Heart right ventricle (tissue), 16 donors: ENCODE data around the gene FGF2. TPM values are rescaled to one million over a fixed set of nuclear protein-coding genes. Genes with fewer than 3 reads are reported as not detected.
"Not testable (repeated sequence)": the region's sequence is repeated elsewhere in the genome, so short reads cannot be mapped to it uniquely, and the experiment has no call there.

ENCODE experiments used
- ATAC-seq, 8 donors: fragments of 200-7000 bp; cut with Tn5 transposase; one replicate each; pipeline ENCODE4 v1.9.1; 2020; ENCODE audit warnings: mild to moderate bottlenecking in 8 of 8, moderate library complexity in 8 of 8, moderate number of reproducible peaks in 1 of 8
- DNase-seq, 2 donors: peaks; one replicate each; pipeline ENCODE4 v3.0.0-alpha.2; 2020
- H3K27ac ChIP-seq, 10 donors: fragments of 200-600 bp; sonication (generic) in 2 of 10; one replicate each; pipeline versions ENCODE4 v1.5.0 to v1.8.0; 2020 to 2022; ENCODE audit warnings: mild to moderate bottlenecking in 3 of 10
- H3K27me3 ChIP-seq, 7 donors: fragments of 200-600 bp; one replicate each; pipeline ENCODE4 v1.8.0; 2021 to 2022; ENCODE audit warnings: mild to moderate bottlenecking in 2 of 7
- H3K36me3 ChIP-seq, 9 donors: fragments of 200-600 bp; sonication (generic) in 1 of 9; one replicate each; pipeline versions ENCODE4 v1.5.0 to v1.8.0; 2020 to 2022; ENCODE audit warnings: mild to moderate bottlenecking in 2 of 9
- H3K4me1 ChIP-seq, 9 donors: fragments of 200-600 bp; sonication (generic) in 1 of 9; one replicate each; pipeline versions ENCODE4 v1.5.0 to v1.8.0; 2020 to 2022; ENCODE audit warnings: mild to moderate bottlenecking in 4 of 9
- H3K4me3 ChIP-seq, 10 donors: fragments of 200-600 bp; sonication (generic) in 2 of 10; one replicate each; pipeline versions ENCODE4 v1.5.0 to v1.8.0; 2020 to 2022; ENCODE audit warnings: mild to moderate bottlenecking in 7 of 10, moderate library complexity in 2 of 10
- H3K9me3 ChIP-seq, 11 donors: fragments of 200-600 bp in 10 of 11; sonication (generic) in 2 of 11; one replicate each; pipeline versions ENCODE4 v1.5.0 to v1.8.0; 2013 to 2022; ENCODE audit warnings: mild to moderate bottlenecking in 2 of 11, control low read depth in 1 of 11, moderate library complexity in 1 of 11
- CTCF ChIP-seq, 9 donors: fragments of 200-600 bp; sonication (generic) in 2 of 9; IDR thresholded peaks; one replicate each; pipeline versions ENCODE4 v1.5.0 to v1.8.0; 2021 to 2022; ENCODE audit warnings: antibody characterized with exemption in 9 of 9, mild to moderate bottlenecking in 5 of 9, moderate library complexity in 1 of 9
- WGBS, 2 donors: extraction: QIAGEN DNeasy Blood & Tissue Kit; methylation state at CpG; one replicate each; pipeline ENCODE4 v1.1.7; 2013; ENCODE audit warnings: inconsistent platforms in 1 of 2; 5-methylcytosine and 5-hydroxymethylcytosine counted together
- intact Hi-C, 10 donors: fragments of 100-400 bp; cut with DNase I; formaldehyde crosslinking; loops; one replicate each; pipeline versions ENCODE4 v1.11.1 to v1.14.2; 2022
- polyA plus RNA-seq, 2 donors: library from polyadenylated mRNA; stranded (reverse); fragments of 200-250 nt; gene quantifications; one replicate each; pipeline ENCODE4 v1.2.3, GENCODE V29; 2013
- total RNA-seq, 10 donors: library from RNA; stranded (reverse); fragmentation: NEBNext Ultra II Directional in 3 of 10; extraction: Animal tissue kit (Norgen Biotek cat#: 25700) in 3 of 10; gene quantifications; one replicate each; pipeline versions ENCODE4 v1.2.1 to v1.2.4, GENCODE V29; 2021 to 2023
- donor health status: Arrhythmogenic right ventricular cardiomyopathy.
- donor health status: ischemic (EF 13 %, LVEDD 7.1; RV severe dilation, severe dysfunction).
- donor health status: healthy with polysubstance abuse.
- donor health status: DM: no; HTN: yes; CAD: no.
- donor health status: DM: no; HTN: no; CAD: no.
- donor health status: ischemic (EF 25% LVEDD 6.9; RV normal size, moderate dysfunction).
- donor health status: ischemic (EF 25% LVEDD 5.7; RV mildly dilated, moderate dysfunction).
- donor health status: healthy.
- donor health status: DM: yes; HTN: yes; CAD: no.
- donor health status: Ischemic cardiomyopathy.
- donor health status: ischemic (EF 35%, LVEDD 5.7; RV mildly dilated, moderate dysfunction).
- donor health status: nonischemic (EF 11% LVEDD 7.7; RV severe dilation, severe dysfunction).
- donor health status: DM: yes; HTN: yes; CAD: no.
- donor health status: PGD.
- donor health status: ischemic (EF 29% LVEDD 5.4; RV normal size, mild dysfunction).
- donor health status: nonischemic (EF 23%, LVEDD 6.1; RV moderate dilation, normal function).

FGF2 gene
- total and polyA plus RNA-seq, 12 donors = 2.9 to 8.6 (median 5.6) TPM

DNA sequence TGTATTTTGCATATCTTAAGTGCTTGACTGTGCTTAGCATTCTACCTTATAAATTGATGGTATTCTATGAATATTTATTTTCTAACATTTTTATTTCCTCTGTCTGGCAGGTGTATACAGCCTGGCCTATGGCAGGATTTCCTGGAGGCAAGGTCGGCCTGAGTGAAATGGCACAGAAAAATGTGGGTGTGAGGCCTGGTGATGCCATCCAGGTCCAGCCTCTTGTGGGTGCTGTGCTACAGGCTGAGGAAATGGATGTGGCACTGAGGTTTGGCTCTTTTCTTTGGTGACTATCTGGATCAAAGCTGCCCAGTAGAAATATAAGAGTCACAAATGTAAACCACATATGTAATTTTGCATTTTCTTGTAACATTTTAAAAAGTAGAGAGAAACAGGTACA lies 102.3 kb downstream of the FGF2 start:
- H3K27ac ChIP-seq = no peak overlapping the region
- no peaks in the 10 kb centered on the region for H3K27me3 ChIP-seq
- intact Hi-C loops = loop anchor here in 3 of 10 donors (10.0 kb wide), 1 partner anchor 324 kb away; no protein-coding TSS in a partner anchor
- peaks cover 0 to 11% (median 6%) of the 10 kb centered on the region in 9 donors for H3K4me1 ChIP-seq
- ATAC-seq (no peak), DNase-seq (no peak)
- H3K36me3 ChIP-seq = peaks cover 0 to 60% (median 0%) of the 10 kb centered on the region in 9 donors
- TF ChIP-seq CTCF (IDR thresholded peaks at IDR 0.05) = no peak
- 70 to 81% methylated on average over 1 of the region's 1 CpG for WGBS, 2 donors
- H3K4me3 ChIP-seq = no peak overlapping the region
- H3K9me3 ChIP-seq = no peaks in the 10 kb centered on the region

DNA sequence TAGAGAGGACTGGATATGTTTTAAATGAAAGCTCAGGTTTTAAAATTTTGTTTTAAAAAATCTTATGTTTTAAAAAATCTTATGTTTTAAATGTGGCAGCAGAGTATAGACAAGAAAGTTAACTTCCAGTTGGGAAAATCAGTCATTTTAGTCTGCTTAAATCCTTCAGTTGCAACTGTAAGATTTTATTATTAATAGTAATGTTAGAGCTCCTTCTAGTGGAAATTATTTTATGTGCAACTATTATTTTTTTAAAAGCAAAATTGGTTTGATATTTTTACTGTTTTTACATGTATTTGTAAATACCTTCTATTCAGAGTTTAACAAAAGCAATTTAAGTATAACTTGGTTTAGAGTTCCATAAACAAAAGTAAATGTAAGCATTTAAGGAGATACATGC lies 104.2 kb downstream of the FGF2 start:
- Histone ChIP-seq H3K36me3 (peaks cover 0 to 79% (median 13%) of the 10 kb centered on the region in 9 donors), H3K27ac (no peak overlapping the region), H3K4me3 (no peak overlapping the region), H3K27me3 (no peaks in the 10 kb centered on the region), H3K4me1 (no peaks in the 10 kb centered on the region), H3K9me3 (no peaks in the 10 kb centered on the region)
- no peak for ATAC-seq
- peak; percentile 28 to 77 (median 65) for TF ChIP-seq CTCF (IDR thresholded peaks at IDR 0.05)
- DNase-seq = no peak
- intact Hi-C loops = loop anchor here in 7 of 10 donors (1.0 to 10.0 kb wide), 6 partner anchors 172 to 329 kb away; no protein-coding TSS in a partner anchor

- intact Hi-C loops = loop anchor here in 5 of 10 donors (5.0 to 10.0 kb wide), 3 partner anchors 175 to 330 kb away; no protein-coding TSS in a partner anchor
- H3K27me3 ChIP-seq = no peaks in the 10 kb centered on the region
- H3K4me3 ChIP-seq = no peak overlapping the region
- DNase-seq (no peak), ATAC-seq (no peak)
- H3K27ac ChIP-seq = no peak overlapping the region
- no peaks in the 10 kb centered on the region for H3K4me1 ChIP-seq
- TF ChIP-seq CTCF (IDR thresholded peaks at IDR 0.05) = no peak
- H3K36me3 ChIP-seq = peaks cover 0 to 95% (median 24%) of the 10 kb centered on the region in 9 donors
- no peaks in the 10 kb centered on the region for H3K9me3 ChIP-seq
Measured at GRCh38 chr4:122932763-122933162, 106.1 kb downstream of the FGF2 start.

DNA sequence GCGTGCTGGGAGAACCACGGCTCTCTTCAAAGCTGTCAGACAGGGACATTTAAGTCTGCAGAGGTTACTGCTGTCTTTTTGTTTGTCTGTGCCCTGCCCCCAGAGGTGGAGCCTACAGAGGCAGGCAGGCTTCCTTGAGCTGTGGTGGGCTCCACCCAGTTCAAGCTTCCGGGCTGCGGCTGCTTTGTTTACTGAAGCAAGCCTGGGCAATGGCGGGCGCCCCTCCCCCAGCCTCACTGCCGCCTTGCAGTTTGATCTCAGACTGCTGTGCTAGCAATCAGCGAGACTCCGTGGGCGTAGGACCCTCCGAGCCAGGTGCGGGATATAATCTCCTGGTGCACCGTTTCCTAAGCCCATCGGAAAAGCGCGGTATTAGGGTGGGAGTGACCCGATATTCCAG lies 118.5 kb downstream of the FGF2 start:
- WGBS, 2 donors = 97% methylated on average over 11 to 14 of the region's 17 CpGs
- not testable (repeated sequence) for H3K4me1 ChIP-seq, DNase-seq, H3K4me3 ChIP-seq, ATAC-seq, H3K27me3 ChIP-seq, H3K27ac ChIP-seq, H3K9me3 ChIP-seq
- H3K36me3 ChIP-seq = peaks cover 0 to 50% (median 24%) of the 10 kb centered on the region in 9 donors
- intact Hi-C loops = loop anchor here in 1 of 10 donors (5.0 kb wide), 1 partner anchor 343 kb away; no protein-coding TSS in a partner anchor

- ATAC-seq (no peak), DNase-seq (no peak)
- Histone ChIP-seq H3K27ac (no peak overlapping the region), H3K36me3 (peaks cover 0 to 60% (median 34%) of the 10 kb centered on the region in 9 donors), H3K27me3 (no peaks in the 10 kb centered on the region), H3K4me1 (no peaks in the 10 kb centered on the region), H3K9me3 (peaks cover 0 to 5% (median 0%) of the 10 kb centered on the region in 11 donors), H3K4me3 (no peak overlapping the region)
- WGBS, 2 donors = 98 to 100% methylated on average over 1 of the region's 1 CpG
- TF ChIP-seq CTCF (IDR thresholded peaks at IDR 0.05) = no peak
- intact Hi-C loops = loop anchor here in 1 of 10 donors (5.0 kb wide), 1 partner anchor 344 kb away; no protein-coding TSS in a partner anchor
Measured at GRCh38 chr4:122946142-122946541, 119.5 kb downstream of the FGF2 start.
